SKM-1 treated with dmso at 0.1 percent for 144 hours (cell line): ENCODE data around the gene SLC39A11.
"Not testable (repeated sequence)": the region's sequence is repeated elsewhere in the genome, so short reads cannot be mapped to it uniquely, and the experiment has no call there.

ENCODE experiments used
- DNase-seq: peaks from one replicate; lab custom pipeline; 2025; ENCODE audit not compliant: unreplicated experiment; lab: John Stamatoyannopoulos, UW

Gene SLC39A11

GRCh38 chr17:72765368-72766153 lies 326.9 kb downstream of the SLC39A11 start:
- DNase-seq: no peak

- DNase-seq: no peak
Measured at GRCh38 chr17:72764632-72765041, 327.9 kb downstream of the SLC39A11 start.

DNA sequence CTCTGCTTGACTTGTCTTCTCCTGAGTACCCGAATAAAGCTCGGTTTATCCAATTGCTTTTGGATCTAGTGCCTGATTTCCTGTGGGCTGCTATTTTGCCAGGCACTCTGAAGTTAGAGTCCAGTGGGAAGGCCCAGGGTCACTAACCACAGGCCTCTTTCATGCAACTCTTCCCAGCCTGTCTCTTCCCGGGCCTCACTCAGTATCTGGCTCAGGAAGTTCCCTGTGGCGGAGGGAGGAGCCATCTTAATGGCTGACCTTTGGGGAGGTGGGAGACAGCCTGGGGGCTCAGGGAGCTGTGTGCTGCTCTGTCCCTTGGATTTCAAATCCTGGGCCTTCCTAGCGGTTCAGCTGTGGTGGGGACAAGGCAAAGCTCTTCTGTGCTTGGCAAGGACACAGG lies 328.5 kb downstream of the SLC39A11 start:
- DNase-seq: no peak

- not testable (repeated sequence) for DNase-seq
Measured at GRCh38 chr17:72761893-72762575, 330.5 kb downstream of the SLC39A11 start.

- DNase-seq: no peak
Measured at GRCh38 chr17:72761431-72761830, 331.1 kb downstream of the SLC39A11 start.

DNA sequence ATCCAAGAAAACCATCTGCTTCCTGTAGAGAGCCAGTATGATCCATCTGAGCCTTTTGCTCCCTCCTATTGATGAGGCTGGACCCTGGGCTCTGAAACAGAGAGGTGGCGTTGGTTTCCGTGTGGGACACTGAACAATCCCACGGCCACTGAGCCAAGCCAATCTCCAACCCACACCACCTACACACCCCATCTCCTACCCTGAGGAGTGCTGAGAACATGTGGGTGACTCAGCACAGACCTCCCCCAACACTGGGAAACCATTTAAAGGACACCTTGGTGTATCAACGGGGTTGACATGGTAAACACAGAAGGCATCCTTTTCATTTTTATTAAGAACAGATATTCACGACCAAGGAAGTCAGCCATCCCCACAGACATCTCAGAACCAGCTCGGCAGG lies 332.1 kb downstream of the SLC39A11 start:
- DNase-seq: no peak

DNA sequence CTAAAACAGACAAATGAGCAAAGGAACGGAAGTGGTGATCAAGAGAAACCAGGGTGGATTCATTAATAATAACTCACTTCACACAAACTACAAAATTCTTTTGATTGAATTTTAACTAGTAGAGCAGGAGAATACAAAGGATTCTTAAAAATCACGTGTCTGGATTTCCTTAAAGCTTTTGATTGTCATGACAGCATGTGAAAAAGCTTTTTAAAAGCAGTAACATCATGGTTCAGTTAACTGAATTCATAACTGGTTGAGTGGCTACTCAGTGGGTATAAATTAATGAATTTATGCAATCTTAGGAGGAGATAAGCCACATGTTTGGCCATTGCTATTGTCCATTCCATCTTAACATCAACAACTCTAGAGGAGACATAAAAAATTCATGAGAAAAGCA lies 333.2 kb downstream of the SLC39A11 start:
- no peak for DNase-seq

- no peak for DNase-seq
Measured at GRCh38 chr17:72756256-72756655, 336.2 kb downstream of the SLC39A11 start.

DNA sequence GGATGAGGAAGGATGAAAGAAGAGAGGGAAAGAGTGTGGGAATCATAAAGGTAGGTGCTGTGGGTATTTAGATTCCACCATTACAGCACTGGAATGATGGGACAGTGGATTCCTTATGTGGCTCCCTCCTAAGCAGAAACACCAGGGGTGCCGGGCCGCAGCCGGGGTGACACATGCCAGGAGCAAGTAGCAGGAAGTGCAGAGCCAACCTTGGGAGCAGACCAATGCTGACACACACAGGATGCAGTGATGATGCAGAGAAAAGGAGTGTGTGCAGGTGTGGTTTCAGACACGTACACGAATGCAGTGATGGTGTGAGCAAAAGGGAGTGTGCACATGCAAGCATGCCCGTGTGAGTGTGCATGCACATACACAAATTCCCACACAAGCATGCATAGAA lies 338.0 kb downstream of the SLC39A11 start:
- no peak for DNase-seq

DNA sequence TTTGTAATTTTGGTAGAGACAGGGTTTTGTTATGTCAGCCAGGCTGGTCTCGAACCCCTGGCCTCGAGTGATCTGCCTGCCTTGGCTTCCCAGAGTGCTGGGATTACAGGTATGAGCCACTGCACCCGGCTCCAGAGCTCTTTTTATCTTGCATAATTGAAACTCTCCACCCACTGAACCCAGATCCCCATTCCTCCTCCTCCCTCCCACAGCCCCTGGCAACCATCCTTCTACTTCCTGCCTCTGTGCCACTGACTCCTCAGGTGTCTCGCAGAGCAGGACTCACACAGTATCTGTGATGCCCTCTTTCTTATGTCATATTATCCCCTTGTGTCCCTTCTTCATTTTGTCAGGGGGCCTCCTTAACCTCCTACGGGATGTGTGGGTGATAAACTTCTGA lies 340.7 kb downstream of the SLC39A11 start:
- DNase-seq: no peak

DNA sequence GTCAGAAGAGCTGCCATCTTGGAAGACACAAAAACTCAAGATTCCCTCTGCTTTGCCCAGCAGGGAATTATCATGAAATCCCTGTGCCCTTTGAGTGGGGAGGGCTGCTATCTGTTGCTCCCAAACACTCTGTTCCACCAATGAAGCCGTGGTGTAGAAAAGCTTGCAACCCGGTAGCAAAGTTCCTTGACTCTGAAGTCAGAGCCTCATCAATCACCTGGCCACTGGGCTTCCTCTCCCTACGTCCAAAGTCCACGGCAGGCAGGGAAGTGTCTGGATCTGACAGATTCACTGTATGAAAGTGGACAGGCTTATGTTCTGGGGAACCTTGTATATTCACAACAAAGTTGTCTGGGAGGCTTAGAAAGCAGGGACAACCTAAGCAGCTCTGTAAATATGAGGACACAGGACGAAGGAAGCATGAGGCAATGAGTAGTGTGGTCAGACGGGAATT lies 343.3 kb downstream of the SLC39A11 start:
- DNase-seq: no peak

- no peak for DNase-seq
Measured at GRCh38 chr17:72747501-72747900, 345.0 kb downstream of the SLC39A11 start.

GRCh38 chr17:72745241-72745640 lies 347.2 kb downstream of the SLC39A11 start:
- no peak for DNase-seq

DNA sequence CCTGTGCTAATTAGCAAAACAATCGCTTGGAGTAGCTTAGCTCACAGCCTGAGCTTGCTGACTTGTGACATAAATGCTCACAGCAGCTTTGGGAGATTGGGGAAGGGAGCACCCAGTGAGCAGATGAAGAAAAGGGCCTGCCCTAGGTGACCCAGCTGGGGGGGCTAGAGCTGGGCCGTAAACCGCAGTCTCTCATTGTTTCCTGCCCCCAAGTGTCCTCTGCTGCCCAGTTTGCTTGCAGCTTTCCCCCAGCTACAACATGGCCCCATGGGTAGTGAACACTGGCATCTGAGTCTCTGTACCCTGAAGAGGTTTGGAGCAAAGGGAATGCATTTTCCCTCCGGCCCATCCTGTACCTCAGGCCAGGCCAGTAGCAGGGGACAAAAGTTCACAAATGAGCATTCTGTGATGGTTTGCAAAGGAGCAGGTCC lies 349.4 kb downstream of the SLC39A11 start:
- no peak for DNase-seq

DNA sequence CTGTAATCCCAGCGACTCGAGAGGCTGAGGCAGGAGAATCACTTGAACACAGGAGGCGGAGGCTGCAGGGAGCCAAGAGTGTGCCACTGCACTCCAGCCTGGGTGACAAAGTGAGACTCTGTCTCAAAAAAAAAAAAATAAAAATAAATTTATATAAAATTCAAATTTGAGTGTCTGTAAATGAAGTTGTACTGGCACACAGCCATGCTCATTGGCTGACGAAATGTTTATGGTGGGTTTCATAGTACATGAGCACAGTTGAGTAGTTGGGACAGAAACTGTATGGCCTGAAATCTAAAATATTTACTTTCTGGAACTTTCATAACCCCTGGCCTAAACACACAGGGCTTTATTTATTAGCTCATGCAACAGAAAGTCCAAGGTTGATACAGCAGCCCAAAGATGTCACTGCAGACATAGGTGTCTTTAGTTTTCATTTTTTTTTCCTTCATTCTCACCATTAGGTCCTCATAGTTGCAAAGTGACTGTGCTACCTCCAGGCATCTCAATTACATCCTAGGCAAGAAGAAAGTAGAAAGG lies 355.3 kb downstream of the SLC39A11 start:
- no peak for DNase-seq

- no peak for DNase-seq
Measured at GRCh38 chr17:72735592-72735991, 356.9 kb downstream of the SLC39A11 start.

- no peak for DNase-seq
Measured at GRCh38 chr17:72735048-72735447, 357.4 kb downstream of the SLC39A11 start.

GRCh38 chr17:72734613-72735012 lies 357.9 kb downstream of the SLC39A11 start:
- DNase-seq: no peak

DNA sequence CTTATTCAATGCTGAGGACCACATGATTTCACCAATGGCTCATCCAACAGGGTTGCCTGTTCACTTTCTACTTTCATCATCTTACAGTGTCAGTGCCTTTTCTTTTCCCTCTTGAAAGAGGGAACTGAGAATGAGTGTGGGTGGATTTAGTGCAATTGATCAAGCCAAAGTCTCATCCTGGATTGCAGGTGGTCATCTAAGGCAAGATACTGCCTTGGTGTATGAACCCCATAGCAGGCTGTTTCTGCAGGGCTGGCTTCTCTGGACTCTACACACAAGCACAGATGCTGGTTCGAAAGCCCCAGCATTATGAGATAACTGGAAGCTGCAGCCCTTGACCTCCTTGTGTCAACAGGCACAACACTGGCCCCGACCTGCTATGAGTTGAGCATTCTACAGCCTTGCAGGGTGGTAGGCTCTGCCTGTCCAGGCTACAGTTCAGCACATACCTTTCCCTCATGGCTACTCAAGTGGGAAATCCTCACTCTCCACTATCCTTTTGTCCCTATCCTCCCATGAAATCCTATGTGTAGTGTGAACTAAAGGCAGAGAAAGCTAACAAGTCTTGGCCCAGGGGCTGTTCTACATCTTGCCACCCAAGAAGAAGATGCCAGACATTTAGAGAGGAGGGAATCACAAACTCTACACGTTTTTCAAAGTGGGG lies 358.7 kb downstream of the SLC39A11 start:
- no peak for DNase-seq

- DNase-seq: no peak
Measured at GRCh38 chr17:72732893-72733618, 359.4 kb downstream of the SLC39A11 start.

- DNase-seq: no peak
Measured at GRCh38 chr17:72730077-72730476, 362.4 kb downstream of the SLC39A11 start.
